ENCODE data around the gene LAMA5.

DNA sequence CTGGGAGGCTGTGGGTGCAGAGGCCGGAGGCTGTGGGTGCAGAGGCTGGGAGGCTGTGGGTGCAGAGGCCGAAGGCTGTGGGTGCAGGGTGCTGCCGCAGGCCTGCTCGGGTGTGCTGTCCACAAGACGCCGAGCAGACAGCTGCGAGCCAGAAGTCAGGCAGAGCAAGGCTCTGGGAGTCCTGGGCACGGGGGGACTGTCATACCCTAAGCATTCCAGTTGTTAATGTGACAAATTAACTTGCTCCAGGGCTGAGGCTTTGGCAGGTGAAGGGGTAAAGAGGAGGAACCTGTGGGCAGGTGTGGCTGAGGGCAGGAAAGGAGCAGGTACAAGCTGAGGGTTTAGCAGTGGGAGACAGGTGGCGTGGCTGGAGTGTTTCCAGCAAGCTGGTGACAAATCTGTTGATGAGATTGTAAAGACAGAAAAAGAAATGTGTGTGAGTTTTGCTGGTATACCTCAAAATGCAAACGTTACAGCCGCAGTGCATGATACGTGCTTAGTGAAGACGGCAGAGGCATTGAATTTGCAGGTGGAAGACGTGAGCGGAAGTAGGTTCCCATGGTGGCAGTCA, 78.5 kb downstream of the LAMA5 start:
- TF ChIP-seq, protein P1, sequence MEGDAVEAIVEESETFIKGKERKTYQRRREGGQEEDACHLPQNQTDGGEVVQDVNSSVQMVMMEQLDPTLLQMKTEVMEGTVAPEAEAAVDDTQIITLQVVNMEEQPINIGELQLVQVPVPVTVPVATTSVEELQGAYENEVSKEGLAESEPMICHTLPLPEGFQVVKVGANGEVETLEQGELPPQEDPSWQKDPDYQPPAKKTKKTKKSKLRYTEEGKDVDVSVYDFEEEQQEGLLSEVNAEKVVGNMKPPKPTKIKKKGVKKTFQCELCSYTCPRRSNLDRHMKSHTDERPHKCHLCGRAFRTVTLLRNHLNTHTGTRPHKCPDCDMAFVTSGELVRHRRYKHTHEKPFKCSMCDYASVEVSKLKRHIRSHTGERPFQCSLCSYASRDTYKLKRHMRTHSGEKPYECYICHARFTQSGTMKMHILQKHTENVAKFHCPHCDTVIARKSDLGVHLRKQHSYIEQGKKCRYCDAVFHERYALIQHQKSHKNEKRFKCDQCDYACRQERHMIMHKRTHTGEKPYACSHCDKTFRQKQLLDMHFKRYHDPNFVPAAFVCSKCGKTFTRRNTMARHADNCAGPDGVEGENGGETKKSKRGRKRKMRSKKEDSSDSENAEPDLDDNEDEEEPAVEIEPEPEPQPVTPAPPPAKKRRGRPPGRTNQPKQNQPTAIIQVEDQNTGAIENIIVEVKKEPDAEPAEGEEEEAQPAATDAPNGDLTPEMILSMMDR (IDR thresholded peaks at IDR 0.05), result no peak
- no peak for TF ChIP-seq POLR2AphosphoS5 (IDR thresholded peaks at IDR 0.05)
- no peak for TF ChIP-seq POLR2A (IDR thresholded peaks at IDR 0.05)
- no peak for TF ChIP-seq EP300 (IDR thresholded peaks at IDR 0.05)

Data from sigmoid colon (tissue), 4 donors.